ENCODE results near the gene TMEM54. TPM values are rescaled to one million over a fixed set of nuclear protein-coding genes. Genes with fewer than 3 reads are reported as not detected.

TMEM54 gene
- total and polyA plus RNA-seq, 10 of the 15 experiments (the other 5 are each of a cell fraction or from before 2014, with no cell fraction given), result 0.07 to 0.94 (median 0.56) TPM; not detected in 1

GRCh38 chr1:32898056-32898455 is 3.1 kb downstream of the TMEM54 start:
- Histone ChIP-seq H3K9me3 (replicated peaks; ENCODE audit: control insufficient read depth, insufficient read depth, low read length) (no peaks in the 10 kb centered on the region), H3K27me3 (replicated peaks in 1 of 2; ENCODE audit: control insufficient read depth in 2 of 2, insufficient read depth in 2 of 2, low read length in 1 of 2) (peaks cover 5 to 14% of the 10 kb centered on the region in 2 experiments), H3K4me3 (no peak overlapping the region), H4K20me1 (ENCODE audit: control insufficient read depth, insufficient read depth) (no peaks in the 10 kb centered on the region), H3K36me3 (ENCODE audit: control insufficient read depth in 2 of 2, insufficient read depth in 2 of 2, low read length in 1 of 2) (no peaks in the 10 kb centered on the region), H3K4me2 (ENCODE audit: control insufficient read depth, insufficient read depth) (no peak overlapping the region), H3K27ac (ENCODE audit: control insufficient read depth, insufficient read depth) (no peak overlapping the region), H3K79me2 (ENCODE audit: control insufficient read depth, insufficient read depth, low read length) (no peaks in the 10 kb centered on the region), H3K9ac (ENCODE audit: control insufficient read depth, insufficient read depth, low read length) (no peak overlapping the region), H2AFZ (ENCODE audit: control insufficient read depth, low read depth, low read length) (no peak overlapping the region), H3K4me1 (ENCODE audit: control insufficient read depth, insufficient read depth, low read length) (no peaks in the 10 kb centered on the region)
- intact Hi-C loops (cut with micrococcal nuclease; ENCODE audit: unreplicated experiment), result no loop called here
- POLR2A ChIA-PET, result no interaction called here
- no peak for FAIRE-seq
- BruUV-seq (replicated peaks), result no TSS peak
- no peak for TF ChIP-seq ELK1 (IDR thresholded peaks at IDR 0.05; ENCODE audit: low read depth, low read length)
- 69% methylated on average over 8 of the region's 9 CpGs for WGBS (ENCODE audit: insufficient coverage, insufficient replicate concordance, low lambda C conversion rate, missing lambda C conversion rate)
- no peak for DNase-seq (ENCODE audit: low read depth, low spot score)
- RAD21 ChIA-PET (ENCODE audit: unreplicated experiment), result no interaction called here
- CTCF ChIA-PET, result interaction anchor here (0.9 to 1.3 kb wide), 4 partner anchors 9 to 33 kb away, joined by 3 to 7 read pairs (median 4); no protein-coding TSS in a partner anchor
- no peak for ATAC-seq
- in situ Hi-C loops (cut with MboI), result no loop called here
- SMC1A ChIA-PET (ENCODE audit: uncharacterized antibody, unreplicated experiment), result interaction anchor here (0.6 kb wide), 1 partner anchor 8 kb away, joined by 3 read pairs; no protein-coding TSS in a partner anchor

GRCh38 chr1:32897082-32898049 is 3.8 kb downstream of the TMEM54 start:
- ChIA-PET SMC1A (ENCODE audit: uncharacterized antibody, unreplicated experiment) (no interaction called here), POLR2A (no interaction called here), CTCF (interaction anchor here (0.8 to 1.3 kb wide), 3 partner anchors 21 to 377 kb away, joined by 3 to 6 read pairs (median 3); no protein-coding TSS in a partner anchor), RAD21 (ENCODE audit: unreplicated experiment) (no interaction called here)
- in situ Hi-C loops (cut with MboI), result no loop called here
- TF ChIP-seq MYB (IDR thresholded peaks at IDR 0.05; ENCODE audit: borderline replicate concordance, low read depth, low read length), result no peak
- TF ChIP-seq ZNF687 (IDR thresholded peaks at IDR 0.05), result no peak
- no peak for TF ChIP-seq MEF2A (IDR thresholded peaks at IDR 0.05; ENCODE audit: insufficient read depth, low read depth, low read length)
- no peak for TF ChIP-seq FOXM1 (IDR thresholded peaks at IDR 0.05; ENCODE audit: low read depth, low read length)
- H4K20me1 ChIP-seq (ENCODE audit: control insufficient read depth, insufficient read depth), result no peaks in the 10 kb centered on the region
- H3K27ac ChIP-seq (ENCODE audit: control insufficient read depth, insufficient read depth), result no peak overlapping the region
- no peak for ATAC-seq
- peaks cover 7 to 13% of the 10 kb centered on the region in 2 experiments for H3K27me3 ChIP-seq (replicated peaks in 1 of 2; ENCODE audit: control insufficient read depth in 2 of 2, insufficient read depth in 2 of 2, low read length in 1 of 2)
- H3K4me1 ChIP-seq (ENCODE audit: control insufficient read depth, insufficient read depth, low read length), result no peaks in the 10 kb centered on the region
- no peak overlapping the region for H3K4me2 ChIP-seq (ENCODE audit: control insufficient read depth, insufficient read depth)
- no peaks in the 10 kb centered on the region for H3K79me2 ChIP-seq (ENCODE audit: control insufficient read depth, insufficient read depth, low read length)
- no peak for DNase-seq (ENCODE audit: low read depth, low spot score)
- intact Hi-C loops (cut with micrococcal nuclease; ENCODE audit: unreplicated experiment), result no loop called here
- BruUV-seq (replicated peaks), result no TSS peak
- WGBS (ENCODE audit: insufficient coverage, insufficient replicate concordance, low lambda C conversion rate, missing lambda C conversion rate), result 34% methylated on average over 11 of the region's 11 CpGs
- H2AFZ ChIP-seq (ENCODE audit: control insufficient read depth, low read depth, low read length), result no peak overlapping the region
- H3K9ac ChIP-seq (ENCODE audit: control insufficient read depth, insufficient read depth, low read length), result no peak overlapping the region
- H3K4me3 ChIP-seq, result no peak overlapping the region
- no peak for FAIRE-seq
- H3K36me3 ChIP-seq (ENCODE audit: control insufficient read depth in 2 of 2, insufficient read depth in 2 of 2, low read length in 1 of 2), result no peaks in the 10 kb centered on the region
- H3K9me3 ChIP-seq (replicated peaks; ENCODE audit: control insufficient read depth, insufficient read depth, low read length), result no peaks in the 10 kb centered on the region; the same call in 2 of the 3 replicates

Measured in GM12878 (cell line).